Measurements from ENCODE around the gene PIP5K1B.

- no peak for TF ChIP-seq CTCF (IDR thresholded peaks at IDR 0.05; ENCODE audit: borderline replicate concordance, extremely low read depth, low read length, poor library complexity, severe bottlenecking)
- no peak for TF ChIP-seq EZH2 (IDR thresholded peaks at IDR 0.05; ENCODE audit: borderline replicate concordance, low read depth, low read length, severe bottlenecking)
Observed at GRCh38 chr9:69023650-69024049, 318.6 kb downstream of the PIP5K1B start.
